CD8-positive, alpha-beta memory T cell (primary cell): ENCODE measurements around the gene CPZ. TPM values are rescaled to one million over a fixed set of nuclear protein-coding genes. Genes with fewer than 3 reads are reported as not detected.

Source experiments
- CTCF ChIA-PET: fragments of 350-600 bp; sonication (Branson Sonifier 250); formaldehyde crosslinking; loops from one replicate; lab custom pipeline; 2021; ENCODE audit warnings: antibody characterized with exemption; lab: Charles Lee
- POLR2A ChIA-PET: fragments of 350-600 bp; sonication (Branson Sonifier 250); formaldehyde crosslinking; loops from one replicate; lab custom pipeline; 2021; ENCODE audit warnings: antibody characterized with exemption; lab: Charles Lee
- DNase-seq, 5 donors: peaks; one replicate each; pipeline versions ENCODE4 v3.0.0 to v3.0.0-alpha.2; 2020 to 2022; ENCODE audit warnings: mixed read lengths in 1 of 5
- H3K27ac ChIP-seq: one replicate; pipeline ENCODE4 v1.7.0; 2013; ENCODE audit warnings: low read depth, mild to moderate bottlenecking, low read length, moderate library complexity
- H3K27me3 ChIP-seq: 2 replicates; pipeline ENCODE4 v1.7.0; 2013; ENCODE audit warnings: low read length, mild to moderate bottlenecking; ENCODE audit not compliant: insufficient read depth, poor library complexity, severe bottlenecking
- H3K36me3 ChIP-seq: 2 replicates; pipeline ENCODE4 v1.7.0; 2013; ENCODE audit warnings: mild to moderate bottlenecking, low read length, moderate library complexity; ENCODE audit not compliant: insufficient read depth
- H3K4me1 ChIP-seq: 2 replicates; pipeline ENCODE4 v1.7.0; 2013; ENCODE audit warnings: mild to moderate bottlenecking, low read length, moderate library complexity; ENCODE audit not compliant: insufficient read depth
- H3K4me3 ChIP-seq: 2 replicates; pipeline ENCODE4 v1.7.0; 2013; ENCODE audit warnings: mild to moderate bottlenecking, low read length
- H3K9me3 ChIP-seq: 2 replicates; pipeline ENCODE4 v1.7.0; 2013; ENCODE audit warnings: mild to moderate bottlenecking, low read length
- H3K27ac Mint-ChIP-seq, 8 donors: one replicate each; pipeline ENCODE4 v1.8.0; 2020 to 2021; ENCODE audit warnings: mixed read lengths in 8 of 8, mild to moderate bottlenecking in 6 of 8, inconsistent platforms in 3 of 8, moderate library complexity in 3 of 8
- H3K27me3 Mint-ChIP-seq, 2 donors: one replicate each; pipeline ENCODE4 v1.8.0; 2020 to 2021; ENCODE audit warnings: mixed read lengths in 2 of 2, mild to moderate bottlenecking in 1 of 2, moderate library complexity in 1 of 2
- H3K36me3 Mint-ChIP-seq, 3 donors: one replicate each; pipeline ENCODE4 v1.8.0; 2020 to 2021; ENCODE audit warnings: mixed read lengths in 3 of 3, inconsistent platforms in 1 of 3, mild to moderate bottlenecking in 1 of 3
- H3K4me1 Mint-ChIP-seq, 3 donors: one replicate each; pipeline ENCODE4 v1.8.0; 2020 to 2021; ENCODE audit warnings: mixed read lengths in 3 of 3, inconsistent platforms in 1 of 3, mild to moderate bottlenecking in 1 of 3
- H3K4me3 Mint-ChIP-seq, 7 donors: one replicate each; pipeline ENCODE4 v1.8.0; 2020 to 2021; ENCODE audit warnings: mixed read lengths in 7 of 7, mild to moderate bottlenecking in 6 of 7, moderate library complexity in 4 of 7, inconsistent platforms in 2 of 7
- H3K9me3 Mint-ChIP-seq, 5 donors: one replicate each; pipeline ENCODE4 v1.8.0; 2020 to 2022; ENCODE audit warnings: mixed read lengths in 5 of 5, mild to moderate bottlenecking in 3 of 5, moderate library complexity in 2 of 5, inconsistent platforms in 1 of 5
- polyA plus RNA-seq: library from polyadenylated mRNA; unstranded; fragments of 300-500 nt; fragmentation: Illumina TruSeq; gene quantifications from one replicate; pipeline ENCODE4 v1.2.3, GENCODE V29; 2021
- total RNA-seq, 2 experiments: library from RNA; stranded (reverse); gene quantifications; one replicate each; pipeline ENCODE4 v1.2.3, GENCODE V29; 2021

Gene CPZ
- total and polyA plus RNA-seq, 3 experiments from 2014 or later, result not detected

- Histone ChIP-seq H3K27ac (peak overlapping the region; percentile 57), H3K9me3 (no peaks in the 10 kb centered on the region), H3K4me1 (no peaks in the 10 kb centered on the region), H3K4me3 (no peak overlapping the region), H3K36me3 (no peaks in the 10 kb centered on the region), H3K27me3 (no peaks in the 10 kb centered on the region)
- ChIA-PET CTCF (no interaction called here), POLR2A (no interaction called here)
- no peak for DNase-seq
- Mint-ChIP-seq H3K36me3 (no peaks in the 10 kb centered on the region), H3K4me1 (no peaks in the 10 kb centered on the region), H3K9me3 (peaks cover 0 to 2% (median 0%) of the 10 kb centered on the region in 5 donors), H3K27ac (no peak overlapping the region), H3K4me3 (no peak overlapping the region), H3K27me3 (peaks cover 3% of the 10 kb centered on the region in 2 donors)
These were observed 45.3 kb upstream of the CPZ start for GRCh38 chr4:8547108-8547911.

- Histone ChIP-seq H3K9me3 (no peaks in the 10 kb centered on the region), H3K36me3 (no peaks in the 10 kb centered on the region), H3K27me3 (no peaks in the 10 kb centered on the region), H3K27ac (peak overlapping the region; percentile 16), H3K4me3 (no peak overlapping the region), H3K4me1 (no peaks in the 10 kb centered on the region)
- POLR2A ChIA-PET, result no interaction called here
- H3K36me3 Mint-ChIP-seq, result no peaks in the 10 kb centered on the region
- CTCF ChIA-PET, result no interaction called here
- no peak for DNase-seq
- H3K4me3 Mint-ChIP-seq, result no peak overlapping the region
- peaks cover 3% of the 10 kb centered on the region in 2 donors for H3K27me3 Mint-ChIP-seq
- peaks cover 0 to 2% (median 0%) of the 10 kb centered on the region in 5 donors for H3K9me3 Mint-ChIP-seq
- H3K4me1 Mint-ChIP-seq, result no peaks in the 10 kb centered on the region
- no peak overlapping the region for H3K27ac Mint-ChIP-seq
These were observed 44.4 kb upstream of the CPZ start for GRCh38 chr4:8547912-8548730.

DNA sequence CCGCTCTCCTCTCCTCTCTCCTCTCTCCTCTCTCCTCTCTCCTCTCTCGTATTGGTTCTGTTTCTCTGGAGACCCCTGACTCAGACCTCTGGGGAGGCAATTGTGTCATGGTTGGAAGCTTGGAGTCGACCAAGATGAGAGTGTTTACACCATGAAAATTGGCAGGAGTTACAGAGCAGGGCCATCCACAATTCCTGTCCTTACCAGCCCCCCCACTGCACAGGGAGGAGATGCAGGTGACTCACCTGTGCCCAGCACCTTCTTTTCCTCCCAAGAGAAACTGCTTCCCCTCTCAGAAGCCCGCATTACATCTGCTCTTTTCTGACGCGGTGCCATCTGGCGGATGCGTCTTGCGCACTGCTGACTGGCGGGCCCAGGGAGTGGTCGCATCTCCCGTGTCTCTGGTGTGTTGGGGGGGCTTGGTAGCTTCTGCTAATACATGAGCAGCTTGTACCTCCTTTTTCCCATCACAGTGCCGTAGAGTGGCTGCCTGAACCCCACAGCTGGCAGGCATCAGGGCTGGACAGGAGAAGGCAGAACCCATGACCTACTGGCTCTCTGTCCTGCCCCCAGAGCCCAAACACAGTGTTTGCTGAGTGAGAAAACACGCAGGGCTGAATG is 43.7 kb upstream of the CPZ start:
- DNase-seq, result no peak
- POLR2A ChIA-PET, result no interaction called here
- CTCF ChIA-PET, result no interaction called here

GRCh38 chr4:8549352-8549931 is 43.1 kb upstream of the CPZ start:
- CTCF ChIA-PET, result no interaction called here
- H3K27ac Mint-ChIP-seq, result no peak overlapping the region

More for the DNA sequence above, 43.7 kb upstream of the CPZ start:
- Histone ChIP-seq H3K27me3 (no peaks in the 10 kb centered on the region), H3K4me1 (no peaks in the 10 kb centered on the region), H3K36me3 (no peaks in the 10 kb centered on the region), H3K27ac (peak overlapping the region; percentile 43), H3K4me3 (no peak overlapping the region), H3K9me3 (no peaks in the 10 kb centered on the region)
- Mint-ChIP-seq H3K27ac (no peak overlapping the region), H3K4me1 (no peaks in the 10 kb centered on the region), H3K27me3 (peaks cover 3 to 4% of the 10 kb centered on the region in 2 donors), H3K9me3 (peaks cover 0 to 2% (median 0%) of the 10 kb centered on the region in 5 donors), H3K4me3 (no peak overlapping the region), H3K36me3 (no peaks in the 10 kb centered on the region)

GRCh38 chr4:8550691-8551090 is 41.9 kb upstream of the CPZ start:
- H3K4me3 Mint-ChIP-seq, result no peak overlapping the region
- Histone ChIP-seq H3K36me3 (no peaks in the 10 kb centered on the region), H3K27me3 (no peaks in the 10 kb centered on the region), H3K4me1 (no peaks in the 10 kb centered on the region), H3K9me3 (no peaks in the 10 kb centered on the region), H3K4me3 (no peak overlapping the region), H3K27ac (no peak overlapping the region)
- CTCF ChIA-PET, result no interaction called here
- peaks cover 3 to 8% of the 10 kb centered on the region in 2 donors for H3K27me3 Mint-ChIP-seq
- H3K4me1 Mint-ChIP-seq, result no peaks in the 10 kb centered on the region
- no peak for DNase-seq
- no peak overlapping the region for H3K27ac Mint-ChIP-seq
- peaks cover 0 to 2% (median 0%) of the 10 kb centered on the region in 5 donors for H3K9me3 Mint-ChIP-seq
- POLR2A ChIA-PET, result no interaction called here
- H3K36me3 Mint-ChIP-seq, result no peaks in the 10 kb centered on the region

More at GRCh38 chr4:8549352-8549931, 43.1 kb upstream of the CPZ start:
- no peaks in the 10 kb centered on the region for H3K36me3 Mint-ChIP-seq
- Histone ChIP-seq H3K9me3 (no peaks in the 10 kb centered on the region), H3K36me3 (no peaks in the 10 kb centered on the region), H3K27me3 (no peaks in the 10 kb centered on the region), H3K4me3 (no peak overlapping the region), H3K4me1 (no peaks in the 10 kb centered on the region), H3K27ac (no peak overlapping the region)
- POLR2A ChIA-PET, result no interaction called here
- H3K4me1 Mint-ChIP-seq, result no peaks in the 10 kb centered on the region
- no peak for DNase-seq
- H3K27me3 Mint-ChIP-seq, result peaks cover 3 to 4% of the 10 kb centered on the region in 2 donors
- no peak overlapping the region for H3K4me3 Mint-ChIP-seq
- peaks cover 0 to 2% (median 0%) of the 10 kb centered on the region in 5 donors for H3K9me3 Mint-ChIP-seq

DNA sequence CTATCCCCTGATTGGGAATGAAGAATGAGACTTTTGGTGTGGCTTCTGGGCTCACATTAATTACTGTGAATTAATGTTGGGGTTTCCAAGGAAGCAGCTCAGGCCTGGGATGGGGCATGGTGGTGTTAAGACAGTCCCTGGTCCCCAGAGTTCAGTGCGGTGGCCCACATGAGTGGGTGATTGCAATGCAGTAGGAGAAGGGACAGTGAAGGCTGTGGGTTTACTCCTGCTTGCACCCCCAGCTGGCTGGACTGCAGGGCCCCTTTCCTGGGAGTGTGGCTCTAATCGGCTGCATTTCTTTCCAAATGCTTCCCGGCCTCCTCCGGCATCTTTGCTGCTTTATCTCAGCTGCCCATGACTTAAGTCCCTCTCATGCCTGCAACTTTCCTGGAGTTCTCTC is 40.5 kb upstream of the CPZ start:
- no peaks in the 10 kb centered on the region for H3K4me1 ChIP-seq
- Mint-ChIP-seq H3K36me3 (no peaks in the 10 kb centered on the region), H3K9me3 (no peaks in the 10 kb centered on the region), H3K4me1 (no peaks in the 10 kb centered on the region), H3K27ac (no peak overlapping the region), H3K4me3 (no peak overlapping the region), H3K27me3 (peaks cover 2 to 5% of the 10 kb centered on the region in 2 donors)
- no peak overlapping the region for H3K4me3 ChIP-seq
- CTCF ChIA-PET, result no interaction called here
- no peak for DNase-seq
- H3K9me3 ChIP-seq, result no peaks in the 10 kb centered on the region
- no peaks in the 10 kb centered on the region for H3K36me3 ChIP-seq
- no peaks in the 10 kb centered on the region for H3K27me3 ChIP-seq
- POLR2A ChIA-PET, result no interaction called here
- no peak overlapping the region for H3K27ac ChIP-seq

- peaks cover 2 to 5% of the 10 kb centered on the region in 2 donors for H3K27me3 Mint-ChIP-seq
- Histone ChIP-seq H3K4me3 (no peak overlapping the region), H3K4me1 (no peaks in the 10 kb centered on the region), H3K27me3 (no peaks in the 10 kb centered on the region), H3K9me3 (no peaks in the 10 kb centered on the region), H3K27ac (no peak overlapping the region), H3K36me3 (no peaks in the 10 kb centered on the region)
- no peaks in the 10 kb centered on the region for H3K9me3 Mint-ChIP-seq
- DNase-seq, result no peak
- no peaks in the 10 kb centered on the region for H3K4me1 Mint-ChIP-seq
- H3K4me3 Mint-ChIP-seq, result no peak overlapping the region
- H3K36me3 Mint-ChIP-seq, result no peaks in the 10 kb centered on the region
- ChIA-PET POLR2A (no interaction called here), CTCF (interaction anchor here (1.3 kb wide), 1 partner anchor 10 kb away, joined by 3 read pairs; no protein-coding TSS in a partner anchor)
- no peak overlapping the region for H3K27ac Mint-ChIP-seq
These were observed 39.9 kb upstream of the CPZ start for GRCh38 chr4:8552581-8553205.
